Fibroblast of the aortic adventitia (primary cell): ENCODE data around the gene PPARD. TPM values are rescaled to one million over a fixed set of nuclear protein-coding genes. Genes with fewer than 3 reads are reported as not detected.
"Not testable (repeated sequence)": the region's sequence is repeated elsewhere in the genome, so short reads cannot be mapped to it uniquely, and the experiment has no call there.

Source experiments
- DNase-seq: peaks from one replicate; pipeline ENCODE4 v3.0.0-alpha.2; 2010; ENCODE audit warnings: low read depth
- H3K4me3 ChIP-seq: 2 replicates; pipeline ENCODE4 v1.5.1; 2011; ENCODE audit warnings: low read depth, mild to moderate bottlenecking, control low read depth, low read length, moderate library complexity
- total RNA-seq: library from RNA; depleted of rRNA; stranded (reverse); fragments of >200 nt; gene quantifications from 2 replicates; pipeline ENCODE4 v1.2.3, GENCODE V29; 2012; ENCODE audit warnings: low replicate concordance
- TF ChIP-seq, protein P1 (sequence below): IDR thresholded peaks from 2 replicates; pipeline ENCODE4 v1.5.1; 2011; ENCODE audit warnings: mild to moderate bottlenecking, low read length, control low read depth, inconsistent platforms; ENCODE audit not compliant: insufficient read depth

The PPARD gene
- total RNA-seq, 1 donor = 10.4 TPM

GRCh38 chr6:35428421-35429149 lies 86.2 kb downstream of the PPARD start:
- TF ChIP-seq, protein P1, sequence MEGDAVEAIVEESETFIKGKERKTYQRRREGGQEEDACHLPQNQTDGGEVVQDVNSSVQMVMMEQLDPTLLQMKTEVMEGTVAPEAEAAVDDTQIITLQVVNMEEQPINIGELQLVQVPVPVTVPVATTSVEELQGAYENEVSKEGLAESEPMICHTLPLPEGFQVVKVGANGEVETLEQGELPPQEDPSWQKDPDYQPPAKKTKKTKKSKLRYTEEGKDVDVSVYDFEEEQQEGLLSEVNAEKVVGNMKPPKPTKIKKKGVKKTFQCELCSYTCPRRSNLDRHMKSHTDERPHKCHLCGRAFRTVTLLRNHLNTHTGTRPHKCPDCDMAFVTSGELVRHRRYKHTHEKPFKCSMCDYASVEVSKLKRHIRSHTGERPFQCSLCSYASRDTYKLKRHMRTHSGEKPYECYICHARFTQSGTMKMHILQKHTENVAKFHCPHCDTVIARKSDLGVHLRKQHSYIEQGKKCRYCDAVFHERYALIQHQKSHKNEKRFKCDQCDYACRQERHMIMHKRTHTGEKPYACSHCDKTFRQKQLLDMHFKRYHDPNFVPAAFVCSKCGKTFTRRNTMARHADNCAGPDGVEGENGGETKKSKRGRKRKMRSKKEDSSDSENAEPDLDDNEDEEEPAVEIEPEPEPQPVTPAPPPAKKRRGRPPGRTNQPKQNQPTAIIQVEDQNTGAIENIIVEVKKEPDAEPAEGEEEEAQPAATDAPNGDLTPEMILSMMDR = no peak
- DNase-seq = no peak
- H3K4me3 ChIP-seq = no peak overlapping the region

DNA sequence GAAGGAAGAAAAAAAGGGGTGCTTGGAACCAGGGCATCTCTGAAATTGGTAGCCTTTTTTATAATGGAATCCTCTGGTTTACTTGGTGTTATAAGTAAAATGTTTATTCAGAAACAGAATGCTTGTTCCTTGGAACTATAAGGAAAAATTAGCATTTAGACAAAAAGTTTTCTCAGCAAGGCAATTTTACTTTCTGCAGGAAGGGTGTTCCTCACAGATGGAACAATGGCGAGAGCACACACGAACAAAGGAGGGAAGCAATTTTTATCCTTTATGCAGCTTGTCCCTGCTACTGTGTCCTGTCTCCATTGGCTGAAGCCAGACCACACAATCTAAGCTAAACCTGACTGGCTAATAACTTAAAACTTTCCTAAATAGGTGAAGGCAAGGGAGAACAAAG lies 87.1 kb downstream of the PPARD start:
- H3K4me3 ChIP-seq = no peak overlapping the region
- TF ChIP-seq, protein P1 = no peak

GRCh38 chr6:35432291-35432690 lies 89.9 kb downstream of the PPARD start:
- DNase-seq = no peak
- H3K4me3 ChIP-seq = no peak overlapping the region
- TF ChIP-seq, protein P1 = no peak

More for the DNA sequence above, 87.1 kb downstream of the PPARD start:
- DNase-seq = no peak

DNA sequence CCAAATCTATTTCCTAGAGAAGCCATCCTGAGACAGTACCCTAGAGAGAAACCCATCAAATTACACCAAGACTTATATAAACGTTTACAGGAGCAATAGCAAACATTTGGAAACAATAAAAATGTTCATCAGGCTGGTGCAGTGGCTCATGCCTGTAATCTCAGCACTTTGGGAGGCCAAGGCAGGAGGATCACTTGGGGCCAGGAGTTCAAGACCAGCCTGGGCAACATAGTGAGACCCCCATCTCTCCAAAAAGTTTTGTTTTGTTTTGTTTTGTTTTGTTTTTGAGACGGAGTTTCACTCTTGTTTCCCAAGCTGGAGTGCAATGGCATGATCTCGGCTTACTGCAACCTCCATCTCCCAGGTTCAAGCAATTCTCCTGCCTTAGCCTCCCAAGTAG lies 90.3 kb downstream of the PPARD start:
- not testable (repeated sequence) for H3K4me3 ChIP-seq, DNase-seq

- no peak overlapping the region for H3K4me3 ChIP-seq
- no peak for DNase-seq
- TF ChIP-seq, protein P1 = no peak
Measured at GRCh38 chr6:35435074-35435837, 92.9 kb downstream of the PPARD start.

- DNase-seq = no peak
- TF ChIP-seq, protein P1 = no peak
Measured at GRCh38 chr6:35436071-35436857, 93.9 kb downstream of the PPARD start.

DNA sequence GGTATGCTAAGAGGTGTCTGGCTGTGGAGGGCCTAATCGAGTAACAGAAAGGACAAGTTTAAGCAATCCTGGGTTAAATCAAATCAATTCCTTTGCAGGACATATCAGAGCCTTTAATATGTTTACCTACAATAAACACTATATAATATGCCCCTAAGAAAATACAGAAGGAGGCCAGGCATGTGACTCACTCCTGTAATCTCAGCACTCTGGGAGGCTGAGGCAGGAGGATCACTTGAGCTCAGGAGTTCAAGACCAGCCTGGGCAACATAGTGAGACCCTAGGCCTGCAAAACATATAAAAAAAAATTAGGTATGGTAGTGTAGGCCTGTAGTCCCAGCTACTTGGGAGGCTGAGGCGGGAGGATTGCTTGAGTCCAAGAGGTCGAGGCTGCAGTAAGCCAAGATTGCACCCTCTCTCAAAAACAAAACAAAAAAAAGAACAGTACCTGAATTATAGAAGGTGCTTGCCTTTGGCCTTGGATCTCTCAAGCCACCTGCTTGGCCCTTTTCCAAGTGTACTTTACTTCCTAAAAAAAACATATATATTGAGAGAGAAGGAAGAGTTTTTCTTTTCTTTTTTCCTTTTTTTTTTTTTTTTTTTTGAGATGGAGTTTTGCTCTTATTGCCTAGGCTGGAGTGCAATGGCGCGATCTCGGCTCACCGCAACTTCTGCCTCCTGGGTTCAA lies 96.2 kb downstream of the PPARD start:
- DNase-seq, H3K4me3 ChIP-seq: not testable (repeated sequence)

More at GRCh38 chr6:35436071-35436857, 93.9 kb downstream of the PPARD start:
- H3K4me3 ChIP-seq = no peak overlapping the region
